Tibial nerve (tissue), 4 donors: ENCODE data around the gene ZNF800.

ENCODE experiments used
- CTCF ChIP-seq, 5 experiments: fragments of 200-600 bp in 3 of 5; fragments of 450-650 bp in 2 of 5; sonication (generic) in 3 of 5; IDR thresholded peaks; one replicate each; pipeline ENCODE4 v1.5.1; 2016 to 2019; ENCODE audit warnings: antibody characterized with exemption in 5 of 5, mild to moderate bottlenecking in 3 of 5, moderate library complexity in 2 of 5
- EP300 ChIP-seq, 2 donors: sonication (generic); formaldehyde crosslinking; IDR thresholded peaks; one replicate each; pipeline ENCODE4 v1.6.1; 2017; ENCODE audit warnings: antibody characterized with exemption in 2 of 2, mild to moderate bottlenecking in 1 of 2

GRCh38 chr7:127379642-127380041 lies 12.9 kb downstream of the ZNF800 start:
- TF ChIP-seq CTCF (IDR thresholded peaks at IDR 0.05) (no peak), EP300 (IDR thresholded peaks at IDR 0.05) (no peak)
